ENCODE results near the gene LMF2.
A peak's percentile ranks its signal among the peaks of the same experiment; 100 is the strongest.

Gene LMF2

DNA sequence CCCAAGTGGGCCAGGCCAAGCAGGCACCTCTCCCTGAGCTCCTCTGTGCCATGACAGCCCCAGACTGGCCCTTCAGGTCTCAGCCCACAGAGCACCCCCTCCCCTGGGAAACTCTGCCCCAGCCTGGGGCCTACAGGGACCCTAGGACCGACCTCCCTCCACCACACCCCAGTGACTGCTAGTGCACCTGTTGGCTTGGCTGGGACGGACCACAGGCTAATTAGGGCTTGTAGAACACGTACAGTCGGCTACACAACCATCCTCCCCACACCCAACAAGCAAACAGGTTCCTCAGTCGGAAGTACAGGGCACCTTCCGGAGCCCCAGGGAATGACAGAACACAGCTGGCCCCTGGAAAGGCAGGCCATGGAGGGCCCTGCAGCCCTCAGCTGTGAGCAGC, 37.0 kb downstream of the LMF2 start:
- Histone ChIP-seq H3K27me3 (ENCODE audit: low read length) (no peaks in the 10 kb centered on the region), H3K9ac (ENCODE audit: low read length) (peak overlapping the region; percentile 78), H3K36me3 (ENCODE audit: low read length) (no peaks in the 10 kb centered on the region), H3K4me3 (ENCODE audit: insufficient read depth, low read length, poor library complexity, severe bottlenecking) (peak overlapping the region; percentile 38), H3K27ac (ENCODE audit: low read depth, low read length) (peak overlapping the region; percentile 99), H4K20me1 (ENCODE audit: low read depth, low read length) (no peaks in the 10 kb centered on the region; the same call in 1 of the 2 replicates), H3K9me3 (ENCODE audit: insufficient read depth, low read length) (no peaks in the 10 kb centered on the region), H3K4me2 (ENCODE audit: low read depth, low read length, poor library complexity, severe bottlenecking) (peak overlapping the region; percentile 79), H3F3A (ENCODE audit: insufficient read depth) (peaks cover 33% of the 10 kb centered on the region), H2AFZ (ENCODE audit: low read depth, low read length, severe bottlenecking) (no peak overlapping the region), H3K79me2 (ENCODE audit: insufficient read depth, low read length) (peaks cover 62% of the 10 kb centered on the region), H3K9me2 (replicated peaks; ENCODE audit: insufficient read depth, low read length) (no peaks in the 10 kb centered on the region)
- no peak for TF ChIP-seq EZH2phosphoT487 (conservative IDR thresholded peaks at IDR 0.05; ENCODE audit: low read length)

DNA sequence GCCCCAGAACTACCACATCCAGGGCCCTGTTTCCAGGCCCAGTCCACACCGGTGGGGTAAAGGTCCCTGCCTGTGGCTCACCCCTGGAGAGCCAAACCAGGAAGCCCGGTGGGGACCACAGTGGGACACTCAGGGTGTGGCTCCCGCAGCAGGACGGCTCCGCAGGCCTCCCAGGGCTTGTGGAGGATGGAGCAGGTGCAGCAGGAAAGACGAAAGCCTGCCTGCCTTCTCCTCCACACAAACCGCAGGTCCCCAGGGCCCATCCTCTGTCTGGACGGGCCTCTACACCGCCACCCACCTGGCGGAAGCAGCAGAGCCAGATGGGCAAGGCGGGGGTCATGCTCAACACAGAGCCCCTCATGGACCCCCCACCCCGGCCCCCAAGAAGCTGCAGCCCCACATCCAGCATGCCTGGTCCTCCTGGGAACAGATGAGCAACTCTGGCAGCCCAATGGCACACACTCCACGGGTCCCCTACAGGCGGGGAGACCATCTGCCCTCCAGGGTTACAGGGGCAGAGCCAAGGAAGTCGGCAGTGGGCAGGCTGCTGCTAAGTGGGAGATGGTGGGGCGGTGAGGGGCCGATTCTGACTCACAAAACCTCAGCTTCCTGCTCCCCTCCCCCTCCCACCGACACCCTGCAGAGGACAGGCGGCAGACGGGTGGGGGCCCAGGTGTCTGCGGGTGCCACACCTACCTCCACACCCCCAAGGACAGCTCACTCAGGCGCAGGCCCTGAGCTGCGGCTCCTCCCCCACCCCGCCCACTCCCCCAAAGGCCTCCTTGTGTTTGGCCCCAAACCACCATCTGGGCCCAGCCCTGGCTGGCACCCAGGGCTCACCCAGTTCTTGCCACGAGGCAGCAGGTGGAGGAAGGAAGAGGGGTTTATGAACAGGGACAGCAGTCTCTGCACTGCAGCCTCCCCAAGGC, 37.9 kb downstream of the LMF2 start:
- H3K4me3 ChIP-seq (ENCODE audit: insufficient read depth, low read length, poor library complexity, severe bottlenecking): peak overlapping the region; percentile 46
- H3K79me2 ChIP-seq (ENCODE audit: insufficient read depth, low read length): peaks cover 61% of the 10 kb centered on the region

DNA sequence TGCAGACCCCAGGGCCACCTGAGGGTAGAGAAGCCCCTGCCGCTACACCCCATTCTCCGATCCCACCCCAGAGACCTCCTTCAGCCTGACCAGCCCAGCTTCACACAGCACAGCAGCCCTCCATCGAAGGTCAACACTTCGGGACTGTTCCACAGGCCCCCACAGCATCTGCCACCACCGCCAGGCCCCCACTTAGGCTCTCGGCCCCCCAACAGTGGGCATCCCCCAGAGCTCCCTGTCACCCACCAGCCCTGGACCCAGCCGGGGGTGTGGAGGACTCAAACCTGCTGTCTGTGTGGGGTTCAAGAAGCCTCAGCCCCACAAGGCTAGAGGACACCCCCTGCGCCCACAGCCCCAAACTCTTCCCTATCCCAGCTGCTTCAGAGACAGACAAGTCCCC, 38.9 kb downstream of the LMF2 start:
- H3K4me2 ChIP-seq (ENCODE audit: low read depth, low read length, poor library complexity, severe bottlenecking): peak overlapping the region; percentile 79
- H3K79me2 ChIP-seq (ENCODE audit: insufficient read depth, low read length): peaks cover 51% of the 10 kb centered on the region
- H3K9ac ChIP-seq (ENCODE audit: low read length): peak overlapping the region; percentile 66

More for the DNA sequence above, 37.9 kb downstream of the LMF2 start:
- Histone ChIP-seq H4K20me1 (ENCODE audit: low read depth, low read length) (no peaks in the 10 kb centered on the region; the same call in 1 of the 2 replicates), H3K9ac (ENCODE audit: low read length) (peak overlapping the region; percentile 78), H3K36me3 (ENCODE audit: low read length) (no peaks in the 10 kb centered on the region), H3F3A (ENCODE audit: insufficient read depth) (peaks cover 33% of the 10 kb centered on the region), H3K9me2 (replicated peaks; ENCODE audit: insufficient read depth, low read length) (no peaks in the 10 kb centered on the region), H3K27me3 (ENCODE audit: low read length) (no peaks in the 10 kb centered on the region), H2AFZ (ENCODE audit: low read depth, low read length, severe bottlenecking) (no peak overlapping the region), H3K9me3 (ENCODE audit: insufficient read depth, low read length) (no peaks in the 10 kb centered on the region), H3K27ac (ENCODE audit: low read depth, low read length) (peak overlapping the region; percentile 99), H3K4me2 (ENCODE audit: low read depth, low read length, poor library complexity, severe bottlenecking) (peak overlapping the region; percentile 79)
- TF ChIP-seq, protein P1, sequence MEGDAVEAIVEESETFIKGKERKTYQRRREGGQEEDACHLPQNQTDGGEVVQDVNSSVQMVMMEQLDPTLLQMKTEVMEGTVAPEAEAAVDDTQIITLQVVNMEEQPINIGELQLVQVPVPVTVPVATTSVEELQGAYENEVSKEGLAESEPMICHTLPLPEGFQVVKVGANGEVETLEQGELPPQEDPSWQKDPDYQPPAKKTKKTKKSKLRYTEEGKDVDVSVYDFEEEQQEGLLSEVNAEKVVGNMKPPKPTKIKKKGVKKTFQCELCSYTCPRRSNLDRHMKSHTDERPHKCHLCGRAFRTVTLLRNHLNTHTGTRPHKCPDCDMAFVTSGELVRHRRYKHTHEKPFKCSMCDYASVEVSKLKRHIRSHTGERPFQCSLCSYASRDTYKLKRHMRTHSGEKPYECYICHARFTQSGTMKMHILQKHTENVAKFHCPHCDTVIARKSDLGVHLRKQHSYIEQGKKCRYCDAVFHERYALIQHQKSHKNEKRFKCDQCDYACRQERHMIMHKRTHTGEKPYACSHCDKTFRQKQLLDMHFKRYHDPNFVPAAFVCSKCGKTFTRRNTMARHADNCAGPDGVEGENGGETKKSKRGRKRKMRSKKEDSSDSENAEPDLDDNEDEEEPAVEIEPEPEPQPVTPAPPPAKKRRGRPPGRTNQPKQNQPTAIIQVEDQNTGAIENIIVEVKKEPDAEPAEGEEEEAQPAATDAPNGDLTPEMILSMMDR (IDR thresholded peaks at IDR 0.05; ENCODE audit: insufficient read depth, low read length, poor library complexity, severe bottlenecking): no peak
- no peak for TF ChIP-seq EZH2phosphoT487 (conservative IDR thresholded peaks at IDR 0.05; ENCODE audit: low read length)

More for the DNA sequence above, 38.9 kb downstream of the LMF2 start:
- Histone ChIP-seq H3K27ac (ENCODE audit: low read depth, low read length) (peak overlapping the region; percentile 99), H4K20me1 (ENCODE audit: low read depth, low read length) (no peaks in the 10 kb centered on the region; the same call in 1 of the 2 replicates), H3K4me3 (ENCODE audit: insufficient read depth, low read length, poor library complexity, severe bottlenecking) (peak overlapping the region; percentile 46), H3K9me3 (ENCODE audit: insufficient read depth, low read length) (no peaks in the 10 kb centered on the region), H2AFZ (ENCODE audit: low read depth, low read length, severe bottlenecking) (no peak overlapping the region), H3F3A (ENCODE audit: insufficient read depth) (peaks cover 32% of the 10 kb centered on the region), H3K9me2 (replicated peaks; ENCODE audit: insufficient read depth, low read length) (no peaks in the 10 kb centered on the region), H3K27me3 (ENCODE audit: low read length) (no peaks in the 10 kb centered on the region), H3K36me3 (ENCODE audit: low read length) (no peaks in the 10 kb centered on the region)
- no peak for TF ChIP-seq EZH2phosphoT487 (conservative IDR thresholded peaks at IDR 0.05; ENCODE audit: low read length)
- TF ChIP-seq, protein P1 (IDR thresholded peaks at IDR 0.05; ENCODE audit: insufficient read depth, low read length, poor library complexity, severe bottlenecking): no peak
